GM06990 (cell line): ENCODE measurements around the gene ENTPD5.

ENCODE experiments used
- DNase-seq: peaks from one replicate; pipeline ENCODE4 v3.0.0-alpha.2; 2011; ENCODE audit not compliant: insufficient read length; ENCODE audit errors: extremely low read depth
- H3K27me3 ChIP-seq: replicated peaks from 2 replicates; pipeline ENCODE4 v1.6.0; 2011; ENCODE audit warnings: low read length; ENCODE audit not compliant: control insufficient read depth, insufficient read depth
- H3K36me3 ChIP-seq: 2 replicates; pipeline ENCODE4 v1.5.1; 2011; ENCODE audit warnings: low read length; ENCODE audit not compliant: control insufficient read depth, insufficient read depth
- H3K4me3 ChIP-seq: replicated peaks from 2 replicates; pipeline ENCODE4 v1.5.1; 2011; ENCODE audit warnings: low read depth, mild to moderate bottlenecking, control low read depth, low read length
- TF ChIP-seq, protein P1 (sequence below): IDR thresholded peaks from 2 replicates; pipeline ENCODE4 v1.5.1; 2011; ENCODE audit warnings: low read length, control low read depth, mild to moderate bottlenecking, inconsistent platforms; ENCODE audit not compliant: insufficient read depth, poor library complexity, severe bottlenecking

The ENTPD5 gene, protein sequence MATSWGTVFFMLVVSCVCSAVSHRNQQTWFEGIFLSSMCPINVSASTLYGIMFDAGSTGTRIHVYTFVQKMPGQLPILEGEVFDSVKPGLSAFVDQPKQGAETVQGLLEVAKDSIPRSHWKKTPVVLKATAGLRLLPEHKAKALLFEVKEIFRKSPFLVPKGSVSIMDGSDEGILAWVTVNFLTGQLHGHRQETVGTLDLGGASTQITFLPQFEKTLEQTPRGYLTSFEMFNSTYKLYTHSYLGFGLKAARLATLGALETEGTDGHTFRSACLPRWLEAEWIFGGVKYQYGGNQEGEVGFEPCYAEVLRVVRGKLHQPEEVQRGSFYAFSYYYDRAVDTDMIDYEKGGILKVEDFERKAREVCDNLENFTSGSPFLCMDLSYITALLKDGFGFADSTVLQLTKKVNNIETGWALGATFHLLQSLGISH

GRCh38 chr14:74018586-74019407 is at the start of gene ENTPD5, which contains the start of gene BBOF1:
Gene ENTPD5, minus strand, starts transcription at chr14:74019288. Its CDS starts 31,186 bp downstream, at chr14:73988102.
Gene BBOF1, plus strand, starts transcription at chr14:74019349. Its CDS starts 130 bp downstream, at chr14:74019479.
- TF ChIP-seq, protein P1, sequence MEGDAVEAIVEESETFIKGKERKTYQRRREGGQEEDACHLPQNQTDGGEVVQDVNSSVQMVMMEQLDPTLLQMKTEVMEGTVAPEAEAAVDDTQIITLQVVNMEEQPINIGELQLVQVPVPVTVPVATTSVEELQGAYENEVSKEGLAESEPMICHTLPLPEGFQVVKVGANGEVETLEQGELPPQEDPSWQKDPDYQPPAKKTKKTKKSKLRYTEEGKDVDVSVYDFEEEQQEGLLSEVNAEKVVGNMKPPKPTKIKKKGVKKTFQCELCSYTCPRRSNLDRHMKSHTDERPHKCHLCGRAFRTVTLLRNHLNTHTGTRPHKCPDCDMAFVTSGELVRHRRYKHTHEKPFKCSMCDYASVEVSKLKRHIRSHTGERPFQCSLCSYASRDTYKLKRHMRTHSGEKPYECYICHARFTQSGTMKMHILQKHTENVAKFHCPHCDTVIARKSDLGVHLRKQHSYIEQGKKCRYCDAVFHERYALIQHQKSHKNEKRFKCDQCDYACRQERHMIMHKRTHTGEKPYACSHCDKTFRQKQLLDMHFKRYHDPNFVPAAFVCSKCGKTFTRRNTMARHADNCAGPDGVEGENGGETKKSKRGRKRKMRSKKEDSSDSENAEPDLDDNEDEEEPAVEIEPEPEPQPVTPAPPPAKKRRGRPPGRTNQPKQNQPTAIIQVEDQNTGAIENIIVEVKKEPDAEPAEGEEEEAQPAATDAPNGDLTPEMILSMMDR: no peak
- Histone ChIP-seq H3K27me3 (no peaks in the 10 kb centered on the region), H3K4me3 (peak within 1 kb of the TSS; percentile 93), H3K36me3 (no peaks in the 10 kb centered on the region)
- peak; percentile 91 for DNase-seq

GRCh38 chr14:74065746-74066575 is 46.9 kb upstream of the ENTPD5 start:
- peaks cover 2% of the 10 kb centered on the region for H3K36me3 ChIP-seq
- no peaks in the 10 kb centered on the region for H3K27me3 ChIP-seq
- no peak for DNase-seq
- TF ChIP-seq, protein P1: no peak
- H3K4me3 ChIP-seq: no peak overlapping the region

- Histone ChIP-seq H3K4me3 (no peak overlapping the region), H3K27me3 (no peaks in the 10 kb centered on the region), H3K36me3 (peaks cover 2% of the 10 kb centered on the region)
- no peak for DNase-seq
- TF ChIP-seq, protein P1: no peak
Observed at GRCh38 chr14:74064883-74065282, 45.8 kb upstream of the ENTPD5 start.

- Histone ChIP-seq H3K4me3 (no peak overlapping the region), H3K36me3 (peaks cover 2% of the 10 kb centered on the region), H3K27me3 (no peaks in the 10 kb centered on the region)
- TF ChIP-seq, protein P1: no peak
- no peak for DNase-seq
Observed at GRCh38 chr14:74064426-74064825, 45.3 kb upstream of the ENTPD5 start.

GRCh38 chr14:74062809-74063150 is 43.7 kb upstream of the ENTPD5 start:
- no peaks in the 10 kb centered on the region for H3K27me3 ChIP-seq
- no peak for DNase-seq
- TF ChIP-seq, protein P1: no peak
- peaks cover 2% of the 10 kb centered on the region for H3K36me3 ChIP-seq
- no peak overlapping the region for H3K4me3 ChIP-seq
